ENCODE results near the gene PVRIG.
"Not testable (repeated sequence)": the region's sequence is repeated elsewhere in the genome, so short reads cannot be mapped to it uniquely, and the experiment has no call there.

Gene PVRIG

DNA sequence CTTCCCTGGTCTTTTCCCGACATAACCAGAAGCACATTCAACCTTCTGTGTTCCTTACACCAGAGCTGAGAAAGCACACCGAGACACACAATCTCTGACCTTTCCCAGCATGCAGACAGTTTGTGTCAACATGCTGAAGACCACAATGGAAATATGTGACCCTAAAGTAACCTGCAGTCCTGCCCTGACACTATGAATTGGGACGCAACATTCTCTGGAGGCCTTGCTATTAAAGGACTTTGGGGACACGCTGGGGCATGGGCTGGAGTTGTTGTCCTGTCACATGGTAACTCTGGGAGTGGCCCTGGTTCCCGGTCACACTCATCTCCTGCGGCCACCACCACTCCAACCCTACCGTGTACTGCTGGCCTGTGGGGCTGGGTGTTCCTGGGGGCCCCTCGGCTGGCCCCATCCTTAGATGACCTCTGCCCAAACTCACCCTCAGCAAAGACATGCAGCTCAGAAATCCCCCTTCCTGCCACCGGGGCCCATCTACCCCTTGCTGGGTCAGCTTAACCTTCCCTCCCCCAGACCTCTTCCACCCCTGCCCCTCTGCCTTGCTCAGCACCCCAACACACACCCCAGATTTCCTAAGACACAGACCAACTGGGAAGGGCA is 25.3 kb downstream of the PVRIG start:
- not testable (repeated sequence) for DNase-seq (ENCODE audit: low spot score)

DNA sequence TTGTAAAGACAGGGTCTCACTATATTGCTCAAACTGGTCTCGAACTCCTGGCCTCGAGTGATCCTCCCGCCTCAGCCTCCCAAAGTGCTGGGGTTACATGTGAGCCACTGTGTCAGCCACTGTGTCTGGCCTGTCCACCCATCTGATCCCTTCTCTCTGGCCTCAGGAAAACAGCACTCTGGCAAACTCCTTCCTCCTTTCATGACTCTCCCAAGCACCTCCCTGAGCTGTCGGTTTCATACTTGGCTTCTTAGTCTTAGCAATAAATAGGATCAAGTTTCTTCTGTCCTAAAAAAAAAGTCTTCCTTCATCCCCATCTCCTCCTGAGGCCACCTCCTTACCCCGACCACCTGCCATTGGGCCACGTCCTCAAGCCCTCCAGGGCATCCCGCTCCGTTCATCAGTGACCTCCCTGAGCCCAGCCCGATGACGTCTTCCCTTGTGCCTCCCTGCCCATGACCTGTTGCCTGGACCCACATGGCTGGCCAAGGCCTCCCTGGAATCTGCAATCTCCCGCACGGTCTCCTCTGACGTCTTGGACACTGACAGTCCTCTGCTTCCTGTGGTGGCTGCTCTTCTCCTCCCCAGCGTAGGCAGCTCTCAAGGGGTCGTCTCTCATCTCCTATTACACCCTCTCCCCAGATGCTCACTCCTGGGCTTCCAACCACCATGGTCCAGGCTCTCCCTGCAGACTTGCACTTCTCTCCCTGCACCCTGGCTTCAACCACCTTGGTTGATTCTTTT is 26.5 kb downstream of the PVRIG start:
- not testable (repeated sequence) for DNase-seq (ENCODE audit: low spot score)

DNA sequence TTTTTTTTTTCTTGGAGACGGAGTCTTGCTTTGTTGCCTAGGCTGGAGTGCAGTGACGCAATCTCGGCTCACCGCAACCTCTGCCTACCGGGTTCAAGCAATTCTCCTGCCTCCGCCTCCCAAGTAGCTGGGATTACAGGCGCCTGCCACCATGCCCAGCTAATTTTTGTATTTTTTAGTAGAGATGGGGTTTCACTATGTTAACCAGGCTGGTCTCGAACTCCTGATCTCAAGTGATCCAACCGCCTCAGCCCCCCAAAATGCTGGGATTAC is 27.1 kb downstream of the PVRIG start:
- DNase-seq (ENCODE audit: low spot score) = not testable (repeated sequence)

DNA sequence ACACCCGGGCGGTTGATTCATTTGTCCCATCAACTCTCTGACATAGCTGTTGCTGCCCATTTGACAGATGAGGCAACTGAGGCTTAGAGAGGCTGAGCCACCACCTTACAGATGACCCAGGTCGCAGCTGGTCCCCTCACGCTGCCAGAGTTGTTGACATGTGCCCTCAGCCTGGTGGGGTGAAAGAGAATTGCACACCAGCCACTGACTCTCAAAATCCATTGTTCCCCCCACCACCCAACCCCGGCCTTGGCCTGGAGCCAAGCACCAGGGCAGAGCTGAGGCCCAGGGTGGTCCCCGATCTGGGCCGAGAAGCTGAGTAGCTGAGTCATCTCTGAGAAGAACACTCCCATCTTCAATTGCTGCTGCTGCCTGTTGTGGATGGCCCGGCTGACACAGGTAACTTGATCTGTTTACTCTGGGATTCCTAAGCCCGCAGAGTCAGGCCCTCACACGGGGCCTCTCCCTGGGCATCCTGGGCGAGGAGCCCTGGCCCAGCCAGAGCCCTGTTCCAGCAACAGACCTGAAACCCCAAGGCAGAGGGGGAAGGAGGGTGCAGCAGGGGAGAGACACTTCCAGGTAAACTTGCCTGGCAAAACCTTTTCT is 27.5 kb downstream of the PVRIG start:
- TF ChIP-seq, protein P1, sequence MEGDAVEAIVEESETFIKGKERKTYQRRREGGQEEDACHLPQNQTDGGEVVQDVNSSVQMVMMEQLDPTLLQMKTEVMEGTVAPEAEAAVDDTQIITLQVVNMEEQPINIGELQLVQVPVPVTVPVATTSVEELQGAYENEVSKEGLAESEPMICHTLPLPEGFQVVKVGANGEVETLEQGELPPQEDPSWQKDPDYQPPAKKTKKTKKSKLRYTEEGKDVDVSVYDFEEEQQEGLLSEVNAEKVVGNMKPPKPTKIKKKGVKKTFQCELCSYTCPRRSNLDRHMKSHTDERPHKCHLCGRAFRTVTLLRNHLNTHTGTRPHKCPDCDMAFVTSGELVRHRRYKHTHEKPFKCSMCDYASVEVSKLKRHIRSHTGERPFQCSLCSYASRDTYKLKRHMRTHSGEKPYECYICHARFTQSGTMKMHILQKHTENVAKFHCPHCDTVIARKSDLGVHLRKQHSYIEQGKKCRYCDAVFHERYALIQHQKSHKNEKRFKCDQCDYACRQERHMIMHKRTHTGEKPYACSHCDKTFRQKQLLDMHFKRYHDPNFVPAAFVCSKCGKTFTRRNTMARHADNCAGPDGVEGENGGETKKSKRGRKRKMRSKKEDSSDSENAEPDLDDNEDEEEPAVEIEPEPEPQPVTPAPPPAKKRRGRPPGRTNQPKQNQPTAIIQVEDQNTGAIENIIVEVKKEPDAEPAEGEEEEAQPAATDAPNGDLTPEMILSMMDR (IDR thresholded peaks at IDR 0.05; ENCODE audit: extremely low read depth, missing control alignments) = no peak
- DNase-seq (ENCODE audit: low spot score) = no peak

DNA sequence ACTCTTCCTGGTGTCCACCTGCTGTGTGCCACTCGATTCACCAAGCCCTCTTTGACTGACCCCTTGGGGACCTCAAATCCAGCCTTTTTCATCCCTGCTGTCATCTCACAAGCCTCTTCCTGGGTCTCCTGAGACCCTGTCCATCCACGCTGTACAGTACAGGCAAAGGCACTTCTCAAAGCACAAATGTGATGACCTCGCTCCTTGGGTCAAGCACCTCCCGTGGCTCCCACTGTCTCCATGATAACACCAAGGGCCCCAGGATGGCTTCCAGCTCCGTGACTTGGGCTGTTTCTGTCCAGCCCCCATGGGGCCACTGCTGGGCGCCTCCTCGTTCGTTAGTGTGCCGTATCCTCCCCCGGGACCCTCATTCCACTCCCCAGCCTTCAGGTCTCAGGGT is 28.7 kb downstream of the PVRIG start:
- TF ChIP-seq, protein P1 (IDR thresholded peaks at IDR 0.05; ENCODE audit: extremely low read depth, missing control alignments) = no peak

DNA sequence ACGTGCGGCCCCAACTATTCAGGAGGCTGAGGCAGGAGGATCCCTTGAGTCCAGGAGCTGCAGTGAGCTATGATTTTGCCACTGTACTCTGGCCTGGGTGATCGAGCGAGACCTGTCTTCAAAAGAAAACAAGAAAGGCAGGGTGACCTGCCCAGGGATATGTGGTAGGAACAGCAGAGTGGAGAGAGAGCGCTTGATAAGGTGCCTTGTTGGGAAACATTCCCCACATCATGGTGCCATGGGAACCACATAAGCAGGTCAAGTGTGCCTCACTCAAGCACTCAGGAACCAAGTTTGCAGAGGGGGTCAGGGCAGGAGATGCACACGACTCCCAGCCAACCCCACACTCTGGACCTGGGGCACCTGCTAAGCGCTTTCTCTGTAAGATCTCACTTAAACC is 37.3 kb downstream of the PVRIG start:
- no peak for DNase-seq (ENCODE audit: low spot score)
- TF ChIP-seq, protein P1 (IDR thresholded peaks at IDR 0.05; ENCODE audit: extremely low read depth, missing control alignments) = no peak

More for the DNA sequence above, 28.7 kb downstream of the PVRIG start:
- no peak for DNase-seq (ENCODE audit: low spot score)

DNA sequence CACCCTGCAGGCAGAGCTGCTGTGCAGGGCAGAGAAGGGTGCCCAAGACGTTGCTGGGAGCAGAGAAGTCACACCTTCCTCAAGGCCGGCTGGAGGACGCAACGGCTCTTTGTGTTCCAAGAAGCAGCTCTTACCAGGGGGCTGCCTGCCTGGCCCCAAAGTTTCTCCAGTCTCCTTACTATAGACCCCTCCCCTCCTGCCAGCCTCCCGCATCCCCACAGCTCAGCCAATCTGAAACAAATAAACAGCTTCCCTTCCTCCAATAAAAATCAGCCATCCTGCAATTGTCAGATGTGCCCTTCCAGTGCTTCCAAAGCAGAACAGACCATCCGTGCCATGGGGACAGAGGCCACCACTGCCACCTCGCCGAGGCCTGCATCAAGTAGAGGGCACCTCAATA is 40.2 kb downstream of the PVRIG start:
- not testable (repeated sequence) for DNase-seq (ENCODE audit: low spot score)

DNA sequence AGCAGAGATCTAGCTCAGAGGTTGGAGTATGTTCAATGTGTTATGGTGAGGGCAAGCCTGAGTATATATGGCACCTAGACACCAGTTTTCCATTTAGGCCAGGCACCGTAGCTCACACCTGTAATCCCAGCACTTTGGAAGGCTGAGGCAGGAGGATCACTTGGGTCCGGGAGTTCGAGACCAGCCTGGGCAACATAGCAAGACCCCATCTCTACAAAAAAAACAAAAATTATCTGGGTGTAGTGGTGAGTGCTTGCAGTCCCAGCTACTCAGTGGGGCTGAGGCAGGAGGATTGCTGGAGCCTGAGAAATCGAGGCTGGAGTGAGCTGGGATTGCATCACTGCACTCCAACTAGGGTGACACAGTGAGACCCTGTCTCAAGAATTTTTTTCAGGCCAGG is 43.1 kb downstream of the PVRIG start:
- not testable (repeated sequence) for DNase-seq (ENCODE audit: low spot score)

DNA sequence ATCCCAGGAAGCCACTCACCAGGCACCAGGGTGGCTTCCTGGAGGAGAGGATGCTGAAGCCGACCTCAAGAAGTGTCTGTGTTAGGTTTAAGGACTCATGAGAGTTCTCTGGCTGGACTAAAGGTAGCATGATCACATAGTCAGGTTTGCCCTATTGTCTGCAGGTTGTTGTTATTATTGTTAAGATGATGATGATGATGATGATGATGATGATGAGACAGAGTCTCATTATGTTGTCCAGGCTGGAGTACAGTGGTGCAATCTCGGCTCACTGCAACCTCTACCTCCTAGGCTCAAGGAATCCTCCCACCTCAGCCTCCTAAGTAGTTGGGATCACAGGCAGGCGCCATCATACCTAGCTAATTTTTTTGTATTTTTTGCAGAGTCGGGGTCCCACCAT is 44.5 kb downstream of the PVRIG start:
- not testable (repeated sequence) for DNase-seq (ENCODE audit: low spot score)

DNA sequence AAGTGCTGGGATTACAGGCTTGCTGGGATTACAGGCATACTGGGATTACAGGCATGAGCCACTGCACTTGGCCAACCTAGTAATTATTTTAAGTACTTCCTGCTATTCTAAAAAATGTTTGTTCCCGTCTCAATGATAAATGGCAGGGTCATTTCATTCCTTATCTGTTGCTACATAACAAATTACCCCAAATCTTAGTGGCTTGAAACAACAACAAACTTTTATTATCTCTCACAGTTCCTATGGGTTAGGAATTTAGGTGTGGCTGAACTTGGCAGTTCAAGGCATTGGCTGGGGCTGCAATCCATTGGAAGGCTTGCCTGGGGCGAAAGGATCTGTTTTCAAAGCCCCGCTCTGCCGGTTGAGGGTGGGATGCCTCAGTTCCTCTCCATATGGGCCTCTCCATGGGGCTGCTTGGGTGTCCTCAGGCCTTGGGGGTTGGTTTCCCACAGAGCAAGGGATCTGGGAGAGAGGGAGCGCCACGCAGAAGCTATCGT is 45.0 kb downstream of the PVRIG start:
- not testable (repeated sequence) for DNase-seq (ENCODE audit: low spot score)

DNA sequence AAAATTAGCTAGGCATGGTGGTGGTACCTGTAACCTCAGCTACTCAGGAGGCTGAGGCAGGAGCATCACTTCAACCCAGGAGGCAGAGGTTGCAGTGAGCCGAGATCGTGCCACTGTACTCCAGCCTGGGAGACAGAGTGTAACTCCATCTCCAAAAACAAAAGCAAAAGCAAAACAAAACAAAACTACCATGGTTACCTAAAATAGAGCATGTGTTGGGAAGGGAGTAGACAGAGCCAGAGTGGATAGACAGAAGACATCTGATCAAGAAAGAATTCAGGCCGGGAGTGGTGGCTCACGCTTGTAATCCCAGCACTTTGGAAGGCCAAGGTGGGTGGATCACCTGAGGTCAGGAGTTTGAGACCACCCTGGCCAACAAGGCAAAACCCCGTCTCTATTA is 46.1 kb downstream of the PVRIG start:
- DNase-seq (ENCODE audit: low spot score) = not testable (repeated sequence)

All from GM20000 (cell line).